Measurements from ENCODE around the gene BANP.
A peak's percentile ranks its signal among the peaks of the same experiment; 100 is the strongest.
"Not testable (repeated sequence)": the region's sequence is repeated elsewhere in the genome, so short reads cannot be mapped to it uniquely, and the experiment has no call there.

The BANP gene

GRCh38 chr16:88087517-88087877 is 136.3 kb downstream of the BANP start:
- H3K9ac ChIP-seq (ENCODE audit: low read depth, low read length) = no peak overlapping the region
- no peak overlapping the region for H3K4me3 ChIP-seq (ENCODE audit: low read length)
- no peaks in the 10 kb centered on the region for H3K36me3 ChIP-seq (ENCODE audit: insufficient read depth, low read length)
- H3K4me2 ChIP-seq (ENCODE audit: low read length) = no peak overlapping the region
- H3K27me3 ChIP-seq (ENCODE audit: control insufficient read depth, insufficient read depth, low read length) = peaks cover 38% of the 10 kb centered on the region
- H3K9me3 ChIP-seq (replicated peaks; ENCODE audit: low read length) = no peaks in the 10 kb centered on the region
- H3K4me1 ChIP-seq (ENCODE audit: control insufficient read depth, insufficient read depth, low read length) = no peaks in the 10 kb centered on the region

DNA sequence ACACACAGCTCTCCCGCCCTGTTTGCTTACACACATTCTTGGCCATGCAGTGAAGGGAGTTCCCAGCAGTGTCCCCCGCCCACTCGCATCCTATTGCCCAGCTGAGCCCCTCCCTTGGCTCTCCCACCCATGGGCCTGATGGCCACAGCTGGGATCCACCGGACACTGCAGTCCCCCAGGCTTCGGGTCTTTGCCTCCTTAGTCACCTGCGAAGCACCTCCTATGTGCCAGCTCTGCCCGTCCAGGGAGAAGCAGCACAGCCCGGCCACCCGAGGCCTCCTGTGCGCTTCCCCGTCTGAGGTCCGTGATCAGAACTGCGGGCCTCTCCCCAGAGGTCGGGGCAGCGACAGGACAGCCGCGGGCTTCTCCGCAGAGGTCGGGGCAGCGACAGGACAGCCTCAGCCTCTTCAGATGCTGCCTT is 136.9 kb downstream of the BANP start:
- peaks cover 38% of the 10 kb centered on the region for H3K27me3 ChIP-seq (ENCODE audit: control insufficient read depth, insufficient read depth, low read length)
- H3K36me3 ChIP-seq (ENCODE audit: insufficient read depth, low read length) = no peaks in the 10 kb centered on the region
- H3K9me3 ChIP-seq (replicated peaks; ENCODE audit: low read length) = no peaks in the 10 kb centered on the region
- H3K9ac ChIP-seq (ENCODE audit: low read depth, low read length) = no peak overlapping the region
- no peak overlapping the region for H3K4me3 ChIP-seq (ENCODE audit: low read length)
- H3K4me2 ChIP-seq (ENCODE audit: low read length) = no peak overlapping the region
- no peaks in the 10 kb centered on the region for H3K4me1 ChIP-seq (ENCODE audit: control insufficient read depth, insufficient read depth, low read length)

DNA sequence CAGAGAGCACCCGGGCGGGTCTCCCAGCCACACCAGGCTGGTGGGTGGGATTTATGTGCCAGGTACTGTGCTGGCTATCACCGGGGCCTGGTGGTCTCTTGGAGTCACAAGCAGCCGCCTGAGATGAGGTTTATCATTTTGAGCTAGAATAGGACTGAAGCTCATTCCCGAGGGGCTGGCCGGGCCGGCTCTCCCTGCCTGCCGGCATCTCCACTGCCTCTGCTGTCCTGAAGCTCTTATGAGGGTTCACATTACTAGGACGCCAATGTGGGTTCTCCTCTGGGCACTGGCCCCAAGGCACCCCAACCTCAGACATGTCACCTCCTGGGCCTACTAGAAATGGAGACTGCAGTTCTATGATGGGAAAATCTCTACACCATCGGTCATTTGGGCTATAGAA is 137.4 kb downstream of the BANP start:
- H3K27me3 ChIP-seq (ENCODE audit: control insufficient read depth, insufficient read depth, low read length) = peaks cover 38% of the 10 kb centered on the region
- H3K9me3 ChIP-seq (replicated peaks; ENCODE audit: low read length); H3K4me2 ChIP-seq (ENCODE audit: low read length); H3K36me3 ChIP-seq (ENCODE audit: insufficient read depth, low read length); H3K4me1 ChIP-seq (ENCODE audit: control insufficient read depth, insufficient read depth, low read length); H3K4me3 ChIP-seq (ENCODE audit: low read length); H3K9ac ChIP-seq (ENCODE audit: low read depth, low read length): not testable (repeated sequence)

DNA sequence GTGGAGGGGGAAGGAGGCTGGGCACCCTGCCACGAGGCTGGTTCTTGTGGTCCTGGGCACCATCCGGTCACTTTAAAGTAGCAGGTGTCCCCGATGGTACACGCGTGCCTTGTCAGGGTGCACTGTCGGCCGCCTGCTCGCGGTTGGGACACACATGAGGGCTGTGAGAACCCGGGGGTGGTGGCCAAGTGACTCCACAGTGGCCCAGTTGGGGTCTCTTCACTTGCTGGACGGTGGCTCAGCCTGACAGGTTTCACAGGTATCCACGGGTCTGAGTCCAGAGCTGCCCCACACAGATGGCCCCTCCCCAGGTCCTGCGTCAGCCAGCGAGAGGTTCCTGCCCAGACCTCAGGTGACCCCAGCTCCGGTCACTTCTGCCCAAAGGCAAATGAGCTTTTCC is 137.8 kb downstream of the BANP start:
- H3K36me3 ChIP-seq (ENCODE audit: insufficient read depth, low read length); H3K9ac ChIP-seq (ENCODE audit: low read depth, low read length); H3K4me1 ChIP-seq (ENCODE audit: control insufficient read depth, insufficient read depth, low read length); H3K9me3 ChIP-seq (replicated peaks; ENCODE audit: low read length); H3K4me2 ChIP-seq (ENCODE audit: low read length); H3K4me3 ChIP-seq (ENCODE audit: low read length): not testable (repeated sequence)
- peaks cover 38% of the 10 kb centered on the region for H3K27me3 ChIP-seq (ENCODE audit: control insufficient read depth, insufficient read depth, low read length)

- not testable (repeated sequence) for H3K4me1 ChIP-seq (ENCODE audit: control insufficient read depth, insufficient read depth, low read length); H3K9ac ChIP-seq (ENCODE audit: low read depth, low read length)
Measured at GRCh38 chr16:88089632-88090376, 138.6 kb downstream of the BANP start.

GRCh38 chr16:88090377-88091175 is 139.3 kb downstream of the BANP start:
- H3K4me3 ChIP-seq (ENCODE audit: low read length); H3K9me3 ChIP-seq (replicated peaks; ENCODE audit: low read length); H3K36me3 ChIP-seq (ENCODE audit: insufficient read depth, low read length); H3K9ac ChIP-seq (ENCODE audit: low read depth, low read length); H3K4me1 ChIP-seq (ENCODE audit: control insufficient read depth, insufficient read depth, low read length); H3K4me2 ChIP-seq (ENCODE audit: low read length): not testable (repeated sequence)
- H3K27me3 ChIP-seq (ENCODE audit: control insufficient read depth, insufficient read depth, low read length) = peaks cover 43% of the 10 kb centered on the region

More at GRCh38 chr16:88089632-88090376, 138.6 kb downstream of the BANP start:
- H3K9me3 ChIP-seq (replicated peaks; ENCODE audit: low read length); H3K4me3 ChIP-seq (ENCODE audit: low read length); H3K36me3 ChIP-seq (ENCODE audit: insufficient read depth, low read length): not testable (repeated sequence)
- Histone ChIP-seq H3K27me3 (ENCODE audit: control insufficient read depth, insufficient read depth, low read length) (peaks cover 43% of the 10 kb centered on the region), H3K4me2 (ENCODE audit: low read length) (peak overlapping the region; percentile 7)

DNA sequence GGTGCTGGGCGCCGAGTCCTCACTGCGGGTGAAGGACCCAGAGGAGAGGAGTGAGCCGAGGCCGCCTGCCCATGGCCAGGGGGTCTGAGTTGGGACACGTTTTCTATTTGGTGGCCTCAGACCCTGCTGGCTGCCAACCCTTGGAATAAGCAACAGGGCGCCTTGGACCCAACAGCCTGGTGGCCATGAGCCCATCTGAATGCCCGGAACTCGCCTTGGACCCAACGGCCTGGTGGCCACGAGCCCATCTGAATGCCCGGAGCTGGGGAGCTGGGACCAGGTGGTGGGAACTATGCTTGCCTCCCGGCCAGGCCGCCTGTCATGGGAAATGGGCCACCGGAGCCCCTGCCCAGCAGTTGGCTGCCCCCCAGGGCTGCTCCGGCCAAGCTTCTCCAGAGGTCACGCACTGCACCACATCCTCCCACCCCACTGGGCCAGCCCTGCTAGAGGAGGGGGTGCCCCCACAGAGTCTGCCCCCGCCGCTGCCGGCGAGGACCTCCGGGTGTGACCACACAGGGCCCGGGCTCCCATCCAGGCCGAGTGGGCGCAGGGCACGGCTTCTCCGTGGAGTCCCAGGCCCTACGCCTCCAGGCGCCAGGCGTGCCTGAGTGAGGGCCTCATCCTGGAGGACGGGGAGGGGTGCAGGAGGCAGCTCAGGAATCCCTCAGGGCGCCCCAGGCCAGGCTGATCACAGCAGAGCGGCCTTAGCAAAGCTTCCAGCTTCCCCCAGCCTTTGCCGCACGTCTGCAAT is 140.2 kb downstream of the BANP start:
- not testable (repeated sequence) for H3K4me2 ChIP-seq (ENCODE audit: low read length); H3K9ac ChIP-seq (ENCODE audit: low read depth, low read length); H3K9me3 ChIP-seq (replicated peaks; ENCODE audit: low read length); H3K4me1 ChIP-seq (ENCODE audit: control insufficient read depth, insufficient read depth, low read length); H3K4me3 ChIP-seq (ENCODE audit: low read length); H3K36me3 ChIP-seq (ENCODE audit: insufficient read depth, low read length)
- H3K27me3 ChIP-seq (ENCODE audit: control insufficient read depth, insufficient read depth, low read length) = peaks cover 43% of the 10 kb centered on the region

DNA sequence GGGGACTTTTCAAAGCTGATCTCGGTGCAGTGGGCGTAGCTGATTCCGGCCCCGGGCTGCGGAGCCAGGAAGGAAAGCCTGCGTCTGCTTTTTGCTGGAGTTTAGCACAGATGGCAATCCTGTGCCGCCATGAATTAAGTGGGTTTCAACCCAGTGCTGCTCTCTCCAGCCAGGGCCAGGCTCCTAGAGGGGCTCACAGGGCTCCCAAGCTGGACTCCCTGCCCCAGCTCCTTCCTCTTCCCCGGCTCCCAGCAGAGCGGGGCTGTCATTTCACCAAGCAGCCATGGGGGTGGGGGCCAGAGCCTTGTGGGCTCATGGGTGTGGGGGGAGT is 140.7 kb downstream of the BANP start:
- H3K4me2 ChIP-seq (ENCODE audit: low read length); H3K4me1 ChIP-seq (ENCODE audit: control insufficient read depth, insufficient read depth, low read length); H3K9me3 ChIP-seq (replicated peaks; ENCODE audit: low read length); H3K4me3 ChIP-seq (ENCODE audit: low read length); H3K9ac ChIP-seq (ENCODE audit: low read depth, low read length); H3K36me3 ChIP-seq (ENCODE audit: insufficient read depth, low read length): not testable (repeated sequence)
- H3K27me3 ChIP-seq (ENCODE audit: control insufficient read depth, insufficient read depth, low read length) = peaks cover 43% of the 10 kb centered on the region

DNA sequence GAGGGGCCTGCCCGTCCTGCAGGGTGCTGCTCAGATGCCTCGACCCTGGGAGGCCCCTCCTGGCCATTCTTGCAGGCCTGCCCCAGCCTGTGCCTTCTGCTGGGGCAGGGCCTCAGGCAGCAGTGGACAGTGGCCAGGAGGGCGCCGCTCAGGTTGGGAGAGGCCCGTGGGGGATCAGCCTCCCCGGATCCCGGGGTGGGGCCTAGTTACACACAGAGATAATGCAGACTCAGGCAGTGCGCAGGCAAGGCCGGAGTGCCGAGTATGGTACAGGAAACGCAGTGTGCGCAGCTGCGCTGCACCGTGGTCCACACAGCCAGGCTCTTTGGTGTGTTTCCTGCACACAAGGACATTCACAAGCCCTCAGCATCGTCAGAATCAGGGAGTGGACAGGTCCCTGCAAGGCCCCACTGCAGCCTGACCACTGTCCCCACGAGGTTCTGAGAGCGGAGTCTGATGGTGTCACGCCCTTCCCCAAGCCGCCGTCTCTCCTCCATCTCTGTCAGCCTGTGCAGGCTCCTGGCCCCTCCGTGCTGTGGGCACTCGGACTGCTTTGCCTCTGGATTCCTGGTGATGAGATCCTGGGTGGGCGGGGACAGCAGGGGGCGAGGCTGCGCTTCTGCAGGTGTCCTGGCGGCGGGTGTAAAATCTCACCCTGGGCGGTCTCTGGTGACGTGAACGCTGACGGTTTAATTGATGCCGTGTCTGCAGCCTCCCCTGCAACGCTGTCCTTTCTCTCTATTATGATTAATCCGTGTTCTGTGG is 141.7 kb downstream of the BANP start:
- not testable (repeated sequence) for H3K4me3 ChIP-seq (ENCODE audit: low read length); H3K9ac ChIP-seq (ENCODE audit: low read depth, low read length); H3K4me2 ChIP-seq (ENCODE audit: low read length); H3K4me1 ChIP-seq (ENCODE audit: control insufficient read depth, insufficient read depth, low read length); H3K36me3 ChIP-seq (ENCODE audit: insufficient read depth, low read length); H3K9me3 ChIP-seq (replicated peaks; ENCODE audit: low read length)
- H3K27me3 ChIP-seq (ENCODE audit: control insufficient read depth, insufficient read depth, low read length) = peaks cover 38% of the 10 kb centered on the region

GRCh38 chr16:88093556-88094252 is 142.5 kb downstream of the BANP start:
- not testable (repeated sequence) for H3K4me1 ChIP-seq (ENCODE audit: control insufficient read depth, insufficient read depth, low read length); H3K9me3 ChIP-seq (replicated peaks; ENCODE audit: low read length); H3K4me3 ChIP-seq (ENCODE audit: low read length); H3K9ac ChIP-seq (ENCODE audit: low read depth, low read length); H3K36me3 ChIP-seq (ENCODE audit: insufficient read depth, low read length); H3K4me2 ChIP-seq (ENCODE audit: low read length)
- H3K27me3 ChIP-seq (ENCODE audit: control insufficient read depth, insufficient read depth, low read length) = peaks cover 37% of the 10 kb centered on the region

- not testable (repeated sequence) for H3K36me3 ChIP-seq (ENCODE audit: insufficient read depth, low read length); H3K9me3 ChIP-seq (replicated peaks; ENCODE audit: low read length); H3K9ac ChIP-seq (ENCODE audit: low read depth, low read length); H3K4me1 ChIP-seq (ENCODE audit: control insufficient read depth, insufficient read depth, low read length); H3K4me2 ChIP-seq (ENCODE audit: low read length); H3K4me3 ChIP-seq (ENCODE audit: low read length)
- H3K27me3 ChIP-seq (ENCODE audit: control insufficient read depth, insufficient read depth, low read length) = peaks cover 39% of the 10 kb centered on the region
Measured at GRCh38 chr16:88094253-88094575, 143.0 kb downstream of the BANP start.
